ENCODE results near the gene CROCC2. TPM values are rescaled to one million over a fixed set of nuclear protein-coding genes. Genes with fewer than 3 reads are reported as not detected.

CROCC2 gene
- total and polyA plus RNA-seq, 7 experiments from 2014 or later = 0.22 TPM; not detected in 6

GRCh38 chr2:240911641-240912265, 5.6 kb downstream of the CROCC2 start:
- ChIA-PET POLR2A (no interaction called here), CTCF (no interaction called here)
- intact Hi-C loops (cut with micrococcal nuclease) = loop anchor here (10.0 kb wide), 2 partner anchors 243 to 383 kb away; partner anchors contain the start of gene PPP1R7 (in 1 of the 2)
- Histone ChIP-seq H3K27me3 (ENCODE audit: control insufficient read depth in 2 of 2, insufficient read depth in 2 of 2, low read length in 2 of 2) (peaks cover 3 to 4% of the 10 kb centered on the region in 2 donors), H3K27ac (ENCODE audit: low read depth, low read length) (no peak overlapping the region), H3K4me3 (ENCODE audit: low read length) (no peak overlapping the region), H3K36me3 (ENCODE audit: control insufficient read depth in 2 of 3, insufficient read depth in 3 of 3, low read length in 3 of 3) (no peaks in the 10 kb centered on the region), H3K4me1 (ENCODE audit: control insufficient read depth in 2 of 2, insufficient read depth in 2 of 2, low read length in 2 of 2) (no peaks in the 10 kb centered on the region), H3K9me3 (ENCODE audit: control insufficient read depth in 2 of 3, low read length in 3 of 3) (no peaks in the 10 kb centered on the region)
- ATAC-seq (no peak), DNase-seq (no peak)
- H3K27me3 Mint-ChIP-seq = peaks cover 11 to 26% (median 13%) of the 10 kb centered on the region in 5 donors
- H3K9me3 Mint-ChIP-seq = no peaks in the 10 kb centered on the region
- H3K4me1 Mint-ChIP-seq = peaks cover 0 to 2% (median 0%) of the 10 kb centered on the region in 7 donors
- no peaks in the 10 kb centered on the region for H3K36me3 Mint-ChIP-seq
- no peak overlapping the region for H3K4me3 Mint-ChIP-seq
- H3K27ac Mint-ChIP-seq = peak overlapping the region in 1 of 9 donors; percentile 23

DNA sequence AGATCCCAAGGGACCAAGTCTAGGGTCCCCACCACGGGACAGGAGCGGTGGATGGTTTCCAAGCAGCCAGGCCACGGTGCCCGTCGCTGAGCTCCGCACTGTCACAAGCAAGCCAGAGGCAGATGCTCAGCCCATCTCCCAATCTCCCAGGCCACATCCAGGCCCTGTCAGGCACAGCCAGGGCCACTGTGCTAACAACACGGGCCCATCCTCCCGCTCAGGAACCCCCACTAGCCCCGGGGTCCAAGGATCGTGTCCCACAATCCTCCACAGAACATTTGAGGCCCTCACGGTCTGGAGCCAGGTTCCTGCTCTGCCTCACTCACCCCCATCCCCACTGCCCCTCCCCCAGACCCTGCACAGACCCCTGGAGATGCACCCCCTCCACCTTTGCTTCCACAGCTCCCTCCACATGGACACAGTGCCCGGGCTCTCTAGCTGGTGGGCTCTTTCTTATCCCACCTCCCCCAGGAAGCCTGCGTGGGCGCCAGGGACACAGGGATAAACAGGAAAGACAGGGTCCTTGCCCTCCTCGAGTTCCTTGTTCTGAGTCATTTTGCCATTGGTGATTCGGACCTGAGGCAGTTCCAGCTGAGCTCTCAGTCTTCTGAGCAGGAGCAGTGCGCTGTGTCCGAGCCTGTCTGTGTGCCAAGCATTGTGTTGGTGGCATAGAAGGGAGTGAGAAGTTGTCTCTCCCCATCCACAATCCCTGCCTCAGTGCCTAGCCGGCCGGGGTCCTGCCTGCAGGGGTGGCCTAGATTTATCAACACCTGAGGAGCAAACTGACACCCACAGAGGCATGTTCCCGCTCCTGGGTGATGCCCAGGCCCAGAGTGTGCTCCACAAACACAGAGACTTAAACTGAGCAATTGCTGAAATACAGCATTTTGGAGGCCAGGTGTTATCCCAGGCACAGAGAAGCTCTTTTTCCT, 7.0 kb downstream of the CROCC2 start:
- no peak overlapping the region for H3K27ac ChIP-seq (ENCODE audit: low read depth, low read length)
- no peaks in the 10 kb centered on the region for H3K36me3 ChIP-seq (ENCODE audit: control insufficient read depth in 2 of 3, insufficient read depth in 3 of 3, low read length in 3 of 3)
- Mint-ChIP-seq H3K27ac (no peak overlapping the region), H3K36me3 (no peaks in the 10 kb centered on the region), H3K27me3 (peaks cover 11 to 26% (median 15%) of the 10 kb centered on the region in 5 donors), H3K9me3 (no peaks in the 10 kb centered on the region), H3K4me3 (peak overlapping the region in 1 of 10 donors; percentile 29), H3K4me1 (peaks cover 0 to 2% (median 0%) of the 10 kb centered on the region in 7 donors)
- ChIA-PET CTCF (no interaction called here), POLR2A (no interaction called here)
- DNase-seq = no peak
- no peaks in the 10 kb centered on the region for H3K4me1 ChIP-seq (ENCODE audit: control insufficient read depth in 2 of 2, insufficient read depth in 2 of 2, low read length in 2 of 2)
- ATAC-seq = no peak
- no peak overlapping the region for H3K4me3 ChIP-seq (ENCODE audit: low read length)
- no peaks in the 10 kb centered on the region for H3K9me3 ChIP-seq (ENCODE audit: control insufficient read depth in 2 of 3, low read length in 3 of 3)
- peaks cover 3 to 4% of the 10 kb centered on the region in 2 donors for H3K27me3 ChIP-seq (ENCODE audit: control insufficient read depth in 2 of 2, insufficient read depth in 2 of 2, low read length in 2 of 2)
- intact Hi-C loops (cut with micrococcal nuclease) = loop anchor here (10.0 kb wide), 2 partner anchors 242 to 382 kb away; partner anchors contain the start of gene PPP1R7 (in 1 of the 2)

DNA sequence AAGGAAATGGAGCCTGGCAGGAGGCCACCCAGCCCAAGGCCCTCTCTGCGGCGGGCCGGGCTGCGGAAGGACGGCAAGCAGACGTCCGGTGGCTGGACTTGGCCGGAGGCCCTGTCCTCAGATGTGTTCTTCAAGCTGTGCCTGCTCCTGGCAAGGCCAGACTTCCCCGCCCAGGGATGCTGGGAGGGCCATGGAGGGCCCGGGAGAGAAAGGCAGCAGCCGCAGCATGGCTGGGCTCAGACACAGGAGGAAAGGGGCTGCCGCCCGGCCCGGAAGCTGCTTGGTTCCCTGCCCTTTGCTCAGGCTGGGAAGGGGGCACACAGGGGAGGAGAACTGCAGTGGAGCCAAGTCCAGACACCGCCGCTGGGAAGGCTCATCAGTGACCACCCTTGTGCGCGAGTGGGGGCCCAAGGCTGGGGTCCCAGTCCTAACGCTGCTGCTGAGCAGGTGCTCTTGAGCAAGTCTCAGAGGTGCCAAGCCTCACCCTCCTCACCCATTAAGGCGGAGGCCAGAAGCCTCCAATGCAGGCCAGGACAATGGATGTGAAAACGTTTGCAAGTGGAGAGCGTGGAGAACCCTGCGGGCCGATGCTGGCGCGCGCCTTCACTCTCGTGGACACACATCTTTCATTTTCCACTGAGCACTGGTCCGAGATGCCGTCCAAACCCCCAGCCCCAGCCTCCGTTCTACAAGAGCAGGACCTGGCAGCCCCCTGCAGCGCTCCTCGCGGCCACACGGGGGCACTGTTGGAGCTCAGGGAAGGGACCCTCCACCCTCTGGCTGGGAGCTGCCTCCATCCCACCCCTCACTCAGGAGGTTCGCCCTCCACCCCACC, 7.9 kb downstream of the CROCC2 start:
- H3K27me3 Mint-ChIP-seq = peaks cover 11 to 26% (median 15%) of the 10 kb centered on the region in 5 donors
- no peaks in the 10 kb centered on the region for H3K36me3 Mint-ChIP-seq
- peaks cover 3 to 4% of the 10 kb centered on the region in 2 donors for H3K27me3 ChIP-seq (ENCODE audit: control insufficient read depth in 2 of 2, insufficient read depth in 2 of 2, low read length in 2 of 2)
- peaks cover 0 to 2% (median 0%) of the 10 kb centered on the region in 7 donors for H3K4me1 Mint-ChIP-seq
- no peak overlapping the region for H3K4me3 Mint-ChIP-seq
- DNase-seq = peak; percentile 29 to 72 (median 56)
- H3K9me3 ChIP-seq (ENCODE audit: control insufficient read depth in 2 of 3, low read length in 3 of 3) = no peaks in the 10 kb centered on the region
- peak; percentile 63 for ATAC-seq
- no peak overlapping the region for H3K27ac ChIP-seq (ENCODE audit: low read depth, low read length)
- CTCF ChIA-PET = interaction anchor here (0.6 to 2.3 kb wide), 7 partner anchors 19 to 400 kb away, joined by 3 to 10 read pairs (median 4); partner anchors contain the start of genes PASK and PPP1R7
- no peak overlapping the region for H3K27ac Mint-ChIP-seq
- H3K36me3 ChIP-seq (ENCODE audit: control insufficient read depth in 2 of 3, insufficient read depth in 3 of 3, low read length in 3 of 3) = no peaks in the 10 kb centered on the region
- no peaks in the 10 kb centered on the region for H3K9me3 Mint-ChIP-seq
- H3K4me3 ChIP-seq (ENCODE audit: low read length) = no peak overlapping the region
- H3K4me1 ChIP-seq (ENCODE audit: control insufficient read depth in 2 of 2, insufficient read depth in 2 of 2, low read length in 2 of 2) = no peaks in the 10 kb centered on the region
- intact Hi-C loops (cut with micrococcal nuclease) = loop anchor here (10.0 kb wide), 2 partner anchors 241 to 381 kb away; partner anchors contain the start of gene PPP1R7 (in 1 of the 2)
- POLR2A ChIA-PET = no interaction called here

DNA sequence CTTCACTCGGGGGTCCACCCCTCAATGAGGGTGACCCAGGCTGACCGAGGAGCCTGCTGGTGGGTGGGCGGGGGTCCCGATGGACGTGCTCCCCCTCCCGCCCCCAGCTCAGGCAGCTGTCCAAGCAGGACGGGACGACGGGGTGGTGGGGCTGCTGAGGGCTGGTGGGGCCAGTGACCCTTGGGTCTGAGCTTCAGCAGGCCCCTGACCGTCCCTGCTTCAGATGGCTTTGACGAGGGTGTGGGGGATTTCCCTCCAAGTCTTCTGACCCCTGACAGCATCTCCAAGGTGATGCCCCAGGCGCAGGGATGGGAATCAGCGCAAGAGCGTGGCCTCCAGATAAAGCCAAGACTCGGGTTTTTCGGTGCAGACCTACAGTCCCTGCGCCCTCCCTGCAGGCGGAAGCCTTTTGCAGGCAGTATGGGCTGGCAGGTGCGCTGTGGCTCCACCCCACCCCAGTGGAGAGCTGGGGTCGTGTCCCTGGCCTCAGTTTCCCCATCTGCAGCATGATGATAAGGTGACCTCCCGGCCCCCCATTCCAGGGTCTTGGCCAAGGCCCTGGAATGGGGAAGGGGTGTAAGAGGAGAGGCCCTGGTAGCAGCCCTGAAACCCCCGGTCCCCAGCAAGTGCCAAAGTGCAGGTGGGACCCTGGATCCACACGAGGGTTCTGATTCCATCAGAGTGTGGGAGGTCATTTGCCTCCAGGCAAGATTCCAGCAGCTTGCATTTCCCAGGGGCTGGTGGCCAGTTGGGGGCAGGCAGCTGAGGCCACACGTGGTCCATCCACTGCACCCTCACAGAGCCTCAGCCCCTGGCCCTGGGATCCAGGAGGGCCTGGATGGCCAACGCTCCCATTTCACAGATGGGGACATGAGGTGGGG, 8.7 kb downstream of the CROCC2 start:
- H3K27me3 ChIP-seq (ENCODE audit: control insufficient read depth in 2 of 2, insufficient read depth in 2 of 2, low read length in 2 of 2) = peaks cover 3 to 4% of the 10 kb centered on the region in 2 donors
- Mint-ChIP-seq H3K4me3 (no peak overlapping the region), H3K27me3 (peaks cover 11 to 26% (median 15%) of the 10 kb centered on the region in 5 donors), H3K36me3 (no peaks in the 10 kb centered on the region), H3K27ac (no peak overlapping the region), H3K9me3 (no peaks in the 10 kb centered on the region), H3K4me1 (peaks cover 0 to 2% (median 0%) of the 10 kb centered on the region in 7 donors)
- ChIA-PET POLR2A (no interaction called here), CTCF (interaction anchor here (0.6 to 2.3 kb wide), 7 partner anchors 18 to 400 kb away, joined by 3 to 10 read pairs (median 4); partner anchors contain the start of genes PASK and PPP1R7)
- H3K27ac ChIP-seq (ENCODE audit: low read depth, low read length) = no peak overlapping the region
- no peak overlapping the region for H3K4me3 ChIP-seq (ENCODE audit: low read length)
- ATAC-seq = no peak
- no peaks in the 10 kb centered on the region for H3K4me1 ChIP-seq (ENCODE audit: control insufficient read depth in 2 of 2, insufficient read depth in 2 of 2, low read length in 2 of 2)
- no peaks in the 10 kb centered on the region for H3K36me3 ChIP-seq (ENCODE audit: control insufficient read depth in 2 of 3, insufficient read depth in 3 of 3, low read length in 3 of 3)
- no peaks in the 10 kb centered on the region for H3K9me3 ChIP-seq (ENCODE audit: control insufficient read depth in 2 of 3, low read length in 3 of 3)
- no peak for DNase-seq
- intact Hi-C loops (cut with micrococcal nuclease) = loop anchor here (10.0 kb wide), 2 partner anchors 240 to 380 kb away; partner anchors contain the start of gene PPP1R7 (in 1 of the 2)

DNA sequence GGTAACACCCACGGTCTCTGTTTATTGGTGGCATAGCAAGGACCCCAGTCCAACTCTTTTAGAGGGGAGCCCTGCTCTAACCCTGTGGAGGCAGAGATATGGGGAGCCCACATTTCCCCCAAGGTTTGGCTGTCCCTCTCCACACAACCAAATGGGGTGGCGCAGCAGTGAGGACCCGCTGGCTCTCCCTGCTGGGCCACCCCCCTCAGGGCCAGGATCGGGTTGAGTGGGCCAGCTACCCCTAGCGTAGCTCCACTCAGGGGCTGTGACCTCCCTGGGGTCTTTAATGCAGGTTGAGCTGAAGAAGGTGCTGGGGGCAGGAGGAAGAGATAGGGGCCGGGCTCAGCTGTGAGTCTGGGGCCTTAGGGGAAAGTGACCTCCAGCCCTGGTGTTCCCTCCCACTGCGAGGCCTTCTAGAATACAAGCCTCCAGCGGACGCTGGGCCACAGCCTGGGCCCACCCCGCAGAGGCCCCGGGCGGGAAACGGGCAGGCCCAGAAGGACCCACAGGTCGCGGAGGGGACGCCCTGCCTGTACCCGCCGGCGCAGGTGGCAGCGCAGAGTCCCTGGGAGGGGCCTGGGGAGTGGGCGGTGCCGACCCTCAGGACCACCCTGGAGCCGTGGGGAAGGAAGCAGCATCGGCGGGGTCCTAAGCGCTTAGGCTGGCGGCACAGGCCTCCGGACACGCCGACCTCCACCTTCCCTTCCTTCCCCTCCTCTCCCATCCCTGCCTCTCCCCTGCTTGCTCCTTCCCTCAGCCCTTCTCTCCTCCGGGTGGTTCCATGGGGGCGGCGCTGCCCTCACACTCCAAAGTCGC, 9.6 kb downstream of the CROCC2 start:
- ATAC-seq (no peak), DNase-seq (no peak)
- POLR2A ChIA-PET = no interaction called here
- Histone ChIP-seq H3K27me3 (ENCODE audit: control insufficient read depth in 2 of 2, insufficient read depth in 2 of 2, low read length in 2 of 2) (peaks cover 3 to 4% of the 10 kb centered on the region in 2 donors), H3K9me3 (ENCODE audit: control insufficient read depth in 2 of 3, low read length in 3 of 3) (no peaks in the 10 kb centered on the region), H3K4me1 (ENCODE audit: control insufficient read depth in 2 of 2, insufficient read depth in 2 of 2, low read length in 2 of 2) (no peaks in the 10 kb centered on the region), H3K4me3 (ENCODE audit: low read length) (no peak overlapping the region), H3K27ac (ENCODE audit: low read depth, low read length) (no peak overlapping the region), H3K36me3 (ENCODE audit: control insufficient read depth in 2 of 3, insufficient read depth in 3 of 3, low read length in 3 of 3) (no peaks in the 10 kb centered on the region)
- H3K4me3 Mint-ChIP-seq = no peak overlapping the region
- intact Hi-C loops (cut with micrococcal nuclease) = loop anchor here (10.0 kb wide), 2 partner anchors 239 to 379 kb away; partner anchors contain the start of gene PPP1R7 (in 1 of the 2)
- H3K4me1 Mint-ChIP-seq = peaks cover 0 to 2% (median 0%) of the 10 kb centered on the region in 7 donors
- H3K9me3 Mint-ChIP-seq = no peaks in the 10 kb centered on the region
- H3K27me3 Mint-ChIP-seq = peaks cover 11 to 26% (median 15%) of the 10 kb centered on the region in 5 donors
- CTCF ChIA-PET = interaction anchor here (2.3 kb wide), 1 partner anchor 234 kb away, joined by 10 read pairs; the partner anchor contains the start of genes PASK and PPP1R7
- no peak overlapping the region for H3K27ac Mint-ChIP-seq
- no peaks in the 10 kb centered on the region for H3K36me3 Mint-ChIP-seq

All from naive thymus-derived CD4-positive, alpha-beta T cell (primary cell).